Brain microvascular endothelial cell (primary cell): Measurements from ENCODE around the gene PCDHGA1.
A peak's percentile ranks its signal among the peaks of the same experiment; 100 is the strongest.

ENCODE experiments used
- DNase-seq: peaks from one replicate; pipeline ENCODE4 v3.0.0-alpha.2; 2020
- H3K27ac ChIP-seq: fragments of 250-450 bp; sonication (Bioruptor Pico); 2 replicates; pipeline ENCODE4 v1.5.1; 2020; ENCODE audit warnings: mild to moderate bottlenecking, moderate library complexity
- H3K27me3 ChIP-seq: fragments of 250-450 bp; sonication (Bioruptor Pico); replicated peaks from 2 replicates; pipeline ENCODE4 v1.5.1; 2020; ENCODE audit warnings: mild to moderate bottlenecking
- H3K36me3 ChIP-seq: fragments of 250-450 bp; sonication (Bioruptor Pico); replicated peaks from 2 replicates; pipeline ENCODE4 v1.5.1; 2020; ENCODE audit warnings: mild to moderate bottlenecking
- H3K4me3 ChIP-seq: 2 replicates; pipeline ENCODE4 v1.5.1; 2011; ENCODE audit warnings: low read depth, mild to moderate bottlenecking, control low read depth, low read length, moderate library complexity
- CTCF ChIP-seq: IDR thresholded peaks from 2 replicates; pipeline ENCODE4 v1.5.1; 2011; ENCODE audit warnings: low read depth, mild to moderate bottlenecking, moderate library complexity, low read length, control low read depth, inconsistent platforms; ENCODE audit errors: missing control alignments
- in situ Hi-C: cut with HindIII; loops from 2 replicates; pipeline ENCODE4 v1.10.0; 2017; ENCODE audit warnings: low sequenced_read_pairs, low pct_ligation_motif_present

PCDHGA1 gene

GRCh38 chr5:141477815-141478214 is 147.5 kb downstream of the PCDHGA1 start:
- no peak for DNase-seq
- Histone ChIP-seq H3K27me3 (no peaks in the 10 kb centered on the region), H3K27ac (no peak overlapping the region), H3K36me3 (no peaks in the 10 kb centered on the region), H3K4me3 (peak overlapping the region; percentile 84)
- no peak for TF ChIP-seq CTCF
- in situ Hi-C loops = no loop called here

- no peak for DNase-seq
- in situ Hi-C loops = no loop called here
- H3K27ac ChIP-seq = no peak overlapping the region
- no peaks in the 10 kb centered on the region for H3K36me3 ChIP-seq
- no peaks in the 10 kb centered on the region for H3K27me3 ChIP-seq
- H3K4me3 ChIP-seq = peak overlapping the region; percentile 84
- peak; percentile 58 for TF ChIP-seq CTCF
Observed at GRCh38 chr5:141478321-141478945, 148.1 kb downstream of the PCDHGA1 start.

- no peaks in the 10 kb centered on the region for H3K27me3 ChIP-seq
- in situ Hi-C loops = no loop called here
- no peak for DNase-seq
- H3K27ac ChIP-seq = no peak overlapping the region
- no peak overlapping the region for H3K4me3 ChIP-seq
- no peaks in the 10 kb centered on the region for H3K36me3 ChIP-seq
- no peak for TF ChIP-seq CTCF
Observed at GRCh38 chr5:141479776-141480175, 149.5 kb downstream of the PCDHGA1 start.

- H3K36me3 ChIP-seq = peaks cover 3% of the 10 kb centered on the region
- H3K4me3 ChIP-seq = no peak overlapping the region
- in situ Hi-C loops = no loop called here
- no peaks in the 10 kb centered on the region for H3K27me3 ChIP-seq
- TF ChIP-seq CTCF = no peak
- H3K27ac ChIP-seq = no peak overlapping the region
- no peak for DNase-seq
Observed at GRCh38 chr5:141483902-141484301, 153.6 kb downstream of the PCDHGA1 start.

GRCh38 chr5:141484310-141484640 is 154.0 kb downstream of the PCDHGA1 start:
- DNase-seq = no peak
- H3K27ac ChIP-seq = no peak overlapping the region
- peak overlapping the region; percentile 51 for H3K4me3 ChIP-seq
- no peaks in the 10 kb centered on the region for H3K27me3 ChIP-seq
- peaks cover 3% of the 10 kb centered on the region for H3K36me3 ChIP-seq
- TF ChIP-seq CTCF = no peak
- in situ Hi-C loops = no loop called here

- Histone ChIP-seq H3K4me3 (peak within 1 kb of the TSS; percentile 51), H3K36me3 (peaks cover 3% of the 10 kb centered on the region), H3K27ac (no peak within 1 kb of the TSS), H3K27me3 (no peaks in the 10 kb centered on the region)
- DNase-seq = no peak
- no peak for TF ChIP-seq CTCF
- in situ Hi-C loops = no loop called here
Observed at GRCh38 chr5:141484641-141485311, 154.5 kb downstream of the PCDHGA1 start, which contains the start of gene PCDHGC4. TSS of gene PCDHGC4 (plus strand) at chr5:141485030. CDS start at chr5:141485174, 144 bp downstream.
